HepG2 (cell line): ENCODE measurements around the gene GNG7. TPM values are rescaled to one million over a fixed set of nuclear protein-coding genes. Genes with fewer than 3 reads are reported as not detected.
A peak's percentile ranks its signal among the peaks of the same experiment; 100 is the strongest.

Source experiments
- ETV6 ChIP-seq: sonication (generic); formaldehyde crosslinking; conservative IDR thresholded peaks from 2 replicates; pipeline ENCODE4 v1.4.0; 2020; ENCODE audit warnings: missing genetic modification reagents
- MAF1 ChIP-seq: sonication (generic); formaldehyde crosslinking; IDR thresholded peaks from 2 replicates; pipeline ENCODE4 v1.5.0; 2020; ENCODE audit warnings: missing genetic modification reagents, borderline replicate concordance
- NR2C2 ChIP-seq: sonication (generic); formaldehyde crosslinking; IDR thresholded peaks from 2 replicates; pipeline ENCODE4 v1.4.0; 2020; ENCODE audit warnings: missing genetic modification reagents, mild to moderate bottlenecking, moderate library complexity, borderline replicate concordance
- RAD21 ChIP-seq: fragments of 450-650 bp; formaldehyde crosslinking; IDR thresholded peaks from 2 replicates; pipeline ENCODE4 v1.5.0; 2020; ENCODE audit warnings: mild to moderate bottlenecking
- SIN3B ChIP-seq: fragments of 150-350 bp; IDR thresholded peaks from 2 replicates; pipeline ENCODE4 v1.6.1; 2014; ENCODE audit warnings: low read length
- SIX1 ChIP-seq: sonication (generic); formaldehyde crosslinking; IDR thresholded peaks from 2 replicates; pipeline ENCODE4 v1.4.0; 2020; ENCODE audit warnings: missing genetic modification reagents, borderline replicate concordance
- SKI ChIP-seq: fragments of 450-650 bp; IDR thresholded peaks from one replicate; pipeline ENCODE4 v1.6.1; 2018; ENCODE audit warnings: mild to moderate bottlenecking; ENCODE audit not compliant: partially characterized antibody
- ZNF468 ChIP-seq: sonication (generic); formaldehyde crosslinking; IDR thresholded peaks from 2 replicates; pipeline ENCODE4 v1.8.0; 2022; ENCODE audit warnings: mild to moderate bottlenecking, moderate library complexity, missing genetic modification reagents
- ZNF790 ChIP-seq: sonication (generic); formaldehyde crosslinking; IDR thresholded peaks from 2 replicates; pipeline ENCODE4 v1.8.0; 2022; ENCODE audit warnings: missing genetic modification reagents, mild to moderate bottlenecking, borderline replicate concordance
- polyA plus RNA-seq, 8 experiments: library from polyadenylated mRNA; depleted of rRNA in 3 of 8; stranded (reverse) in 7 of 8; unstranded in 1 of 8; fragments of >200 nt; fragmentation: Illumina TruSeq in 4 of 8; extraction: Trizol in 4 of 8; gene quantifications; 2 replicates each; pipeline versions ENCODE4 v1.2.1 to v1.2.3, GENCODE V29; 2011 to 2016; ENCODE audit warnings: low read depth in 4 of 8, missing spikeins in 1 of 8, mixed read lengths in 1 of 8; ENCODE audit not compliant: insufficient read depth in 1 of 8
- total RNA-seq, 5 experiments: library from RNA; depleted of rRNA; stranded (reverse); fragments of >200 nt; fragmentation: Illumina TruSeq; extraction: Trizol; gene quantifications; 2 replicates each; pipeline ENCODE4 v1.2.3, GENCODE V29; 2016; ENCODE audit warnings: low read depth in 1 of 5
- TF ChIP-seq, protein P1 (sequence below): sonication (generic); formaldehyde crosslinking; IDR thresholded peaks from 2 replicates; pipeline ENCODE4 v1.5.1; 2020; ENCODE audit warnings: mild to moderate bottlenecking, missing genetic modification reagents, moderate library complexity
- TF ChIP-seq, protein P2 (sequence below): sonication (generic); formaldehyde crosslinking; IDR thresholded peaks from 2 replicates; pipeline ENCODE4 v1.4.0; 2020; ENCODE audit warnings: mild to moderate bottlenecking, missing genetic modification reagents
- TF ChIP-seq, protein P3 (sequence below): sonication (generic); formaldehyde crosslinking; IDR thresholded peaks from 2 replicates; pipeline ENCODE4 v1.9.0; 2021; ENCODE audit warnings: mild to moderate bottlenecking, missing genetic modification reagents
- TF ChIP-seq, protein P4 (sequence below): sonication (generic); formaldehyde crosslinking; IDR thresholded peaks from 2 replicates; pipeline ENCODE4 v1.5.0; 2020; ENCODE audit warnings: missing genetic modification reagents
- TF ChIP-seq, protein P5 (sequence below): sonication (generic); formaldehyde crosslinking; IDR thresholded peaks from 2 replicates; pipeline ENCODE4 v1.8.0; 2023; ENCODE audit warnings: mild to moderate bottlenecking, missing genetic modification reagents

Gene GNG7
- total and polyA plus RNA-seq, 2 of the 13 experiments (the other 11 are each of a cell fraction or from before 2014, with no cell fraction given): 1.4 to 3.3 TPM

DNA sequence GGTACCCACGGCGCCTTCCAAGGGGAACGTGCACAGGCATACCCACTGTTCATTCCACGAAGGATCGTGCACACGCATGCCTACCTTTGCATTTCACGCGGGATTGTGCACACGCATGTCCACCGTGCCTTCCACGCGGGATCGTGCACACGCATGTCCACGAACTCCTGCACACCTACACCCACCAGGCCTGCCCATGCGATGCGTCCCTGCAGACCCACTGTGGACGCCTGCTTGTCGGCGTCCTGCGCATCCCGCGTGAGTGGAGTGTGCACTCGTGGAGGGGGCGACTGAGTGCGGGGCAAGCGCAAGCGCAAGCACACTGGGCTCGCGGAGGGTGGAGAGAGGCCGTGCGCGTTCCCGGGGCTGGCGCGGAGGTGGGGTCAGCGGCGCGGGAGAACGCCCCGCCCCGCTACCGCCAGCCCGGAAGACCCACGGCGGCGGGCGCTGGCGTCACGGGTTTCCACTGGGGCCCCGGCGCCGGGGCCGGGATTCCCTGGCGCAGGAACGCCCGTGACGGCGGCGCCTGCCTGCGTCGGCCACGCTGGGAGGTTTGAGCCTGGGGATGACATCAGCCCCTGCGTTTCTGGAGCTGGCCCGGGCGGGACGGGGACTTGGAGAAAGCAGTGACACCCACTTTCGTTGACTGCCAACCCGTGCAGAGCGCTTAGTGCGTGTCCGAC lies 207.9 kb downstream of the GNG7 start (continued):
- TF ChIP-seq, protein P1, sequence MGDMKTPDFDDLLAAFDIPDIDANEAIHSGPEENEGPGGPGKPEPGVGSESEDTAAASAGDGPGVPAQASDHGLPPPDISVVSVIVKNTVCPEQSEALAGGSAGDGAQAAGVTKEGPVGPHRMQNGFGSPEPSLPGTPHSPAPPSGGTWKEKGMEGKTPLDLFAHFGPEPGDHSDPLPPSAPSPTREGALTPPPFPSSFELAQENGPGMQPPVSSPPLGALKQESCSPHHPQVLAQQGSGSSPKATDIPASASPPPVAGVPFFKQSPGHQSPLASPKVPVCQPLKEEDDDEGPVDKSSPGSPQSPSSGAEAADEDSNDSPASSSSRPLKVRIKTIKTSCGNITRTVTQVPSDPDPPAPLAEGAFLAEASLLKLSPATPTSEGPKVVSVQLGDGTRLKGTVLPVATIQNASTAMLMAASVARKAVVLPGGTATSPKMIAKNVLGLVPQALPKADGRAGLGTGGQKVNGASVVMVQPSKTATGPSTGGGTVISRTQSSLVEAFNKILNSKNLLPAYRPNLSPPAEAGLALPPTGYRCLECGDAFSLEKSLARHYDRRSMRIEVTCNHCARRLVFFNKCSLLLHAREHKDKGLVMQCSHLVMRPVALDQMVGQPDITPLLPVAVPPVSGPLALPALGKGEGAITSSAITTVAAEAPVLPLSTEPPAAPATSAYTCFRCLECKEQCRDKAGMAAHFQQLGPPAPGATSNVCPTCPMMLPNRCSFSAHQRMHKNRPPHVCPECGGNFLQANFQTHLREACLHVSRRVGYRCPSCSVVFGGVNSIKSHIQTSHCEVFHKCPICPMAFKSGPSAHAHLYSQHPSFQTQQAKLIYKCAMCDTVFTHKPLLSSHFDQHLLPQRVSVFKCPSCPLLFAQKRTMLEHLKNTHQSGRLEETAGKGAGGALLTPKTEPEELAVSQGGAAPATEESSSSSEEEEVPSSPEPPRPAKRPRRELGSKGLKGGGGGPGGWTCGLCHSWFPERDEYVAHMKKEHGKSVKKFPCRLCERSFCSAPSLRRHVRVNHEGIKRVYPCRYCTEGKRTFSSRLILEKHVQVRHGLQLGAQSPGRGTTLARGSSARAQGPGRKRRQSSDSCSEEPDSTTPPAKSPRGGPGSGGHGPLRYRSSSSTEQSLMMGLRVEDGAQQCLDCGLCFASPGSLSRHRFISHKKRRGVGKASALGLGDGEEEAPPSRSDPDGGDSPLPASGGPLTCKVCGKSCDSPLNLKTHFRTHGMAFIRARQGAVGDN (CRISPR knock-in tag): peak; percentile 55
- 0 out of 2 replicates have a peak, but pooled peaks have one; percentile 18 for TF ChIP-seq ZNF790 (CRISPR knock-in tag)
- TF ChIP-seq, protein P2, sequence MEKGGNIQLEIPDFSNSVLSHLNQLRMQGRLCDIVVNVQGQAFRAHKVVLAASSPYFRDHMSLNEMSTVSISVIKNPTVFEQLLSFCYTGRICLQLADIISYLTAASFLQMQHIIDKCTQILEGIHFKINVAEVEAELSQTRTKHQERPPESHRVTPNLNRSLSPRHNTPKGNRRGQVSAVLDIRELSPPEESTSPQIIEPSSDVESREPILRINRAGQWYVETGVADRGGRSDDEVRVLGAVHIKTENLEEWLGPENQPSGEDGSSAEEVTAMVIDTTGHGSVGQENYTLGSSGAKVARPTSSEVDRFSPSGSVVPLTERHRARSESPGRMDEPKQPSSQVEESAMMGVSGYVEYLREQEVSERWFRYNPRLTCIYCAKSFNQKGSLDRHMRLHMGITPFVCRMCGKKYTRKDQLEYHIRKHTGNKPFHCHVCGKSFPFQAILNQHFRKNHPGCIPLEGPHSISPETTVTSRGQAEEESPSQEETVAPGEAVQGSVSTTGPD (CRISPR knock-in tag): no peak
- no peak for TF ChIP-seq SIX1 (CRISPR knock-in tag)
- TF ChIP-seq SKI: peak; percentile 23
- no peak for TF ChIP-seq ETV6 (CRISPR knock-in tag)
- no peak for TF ChIP-seq NR2C2
- no peak for TF ChIP-seq MAF1
- 0 out of 2 replicates have a peak, but pooled peaks have one; percentile 16 for TF ChIP-seq ZNF468
- no peak for TF ChIP-seq RAD21 (CRISPR knock-in tag)
- TF ChIP-seq, protein P3, sequence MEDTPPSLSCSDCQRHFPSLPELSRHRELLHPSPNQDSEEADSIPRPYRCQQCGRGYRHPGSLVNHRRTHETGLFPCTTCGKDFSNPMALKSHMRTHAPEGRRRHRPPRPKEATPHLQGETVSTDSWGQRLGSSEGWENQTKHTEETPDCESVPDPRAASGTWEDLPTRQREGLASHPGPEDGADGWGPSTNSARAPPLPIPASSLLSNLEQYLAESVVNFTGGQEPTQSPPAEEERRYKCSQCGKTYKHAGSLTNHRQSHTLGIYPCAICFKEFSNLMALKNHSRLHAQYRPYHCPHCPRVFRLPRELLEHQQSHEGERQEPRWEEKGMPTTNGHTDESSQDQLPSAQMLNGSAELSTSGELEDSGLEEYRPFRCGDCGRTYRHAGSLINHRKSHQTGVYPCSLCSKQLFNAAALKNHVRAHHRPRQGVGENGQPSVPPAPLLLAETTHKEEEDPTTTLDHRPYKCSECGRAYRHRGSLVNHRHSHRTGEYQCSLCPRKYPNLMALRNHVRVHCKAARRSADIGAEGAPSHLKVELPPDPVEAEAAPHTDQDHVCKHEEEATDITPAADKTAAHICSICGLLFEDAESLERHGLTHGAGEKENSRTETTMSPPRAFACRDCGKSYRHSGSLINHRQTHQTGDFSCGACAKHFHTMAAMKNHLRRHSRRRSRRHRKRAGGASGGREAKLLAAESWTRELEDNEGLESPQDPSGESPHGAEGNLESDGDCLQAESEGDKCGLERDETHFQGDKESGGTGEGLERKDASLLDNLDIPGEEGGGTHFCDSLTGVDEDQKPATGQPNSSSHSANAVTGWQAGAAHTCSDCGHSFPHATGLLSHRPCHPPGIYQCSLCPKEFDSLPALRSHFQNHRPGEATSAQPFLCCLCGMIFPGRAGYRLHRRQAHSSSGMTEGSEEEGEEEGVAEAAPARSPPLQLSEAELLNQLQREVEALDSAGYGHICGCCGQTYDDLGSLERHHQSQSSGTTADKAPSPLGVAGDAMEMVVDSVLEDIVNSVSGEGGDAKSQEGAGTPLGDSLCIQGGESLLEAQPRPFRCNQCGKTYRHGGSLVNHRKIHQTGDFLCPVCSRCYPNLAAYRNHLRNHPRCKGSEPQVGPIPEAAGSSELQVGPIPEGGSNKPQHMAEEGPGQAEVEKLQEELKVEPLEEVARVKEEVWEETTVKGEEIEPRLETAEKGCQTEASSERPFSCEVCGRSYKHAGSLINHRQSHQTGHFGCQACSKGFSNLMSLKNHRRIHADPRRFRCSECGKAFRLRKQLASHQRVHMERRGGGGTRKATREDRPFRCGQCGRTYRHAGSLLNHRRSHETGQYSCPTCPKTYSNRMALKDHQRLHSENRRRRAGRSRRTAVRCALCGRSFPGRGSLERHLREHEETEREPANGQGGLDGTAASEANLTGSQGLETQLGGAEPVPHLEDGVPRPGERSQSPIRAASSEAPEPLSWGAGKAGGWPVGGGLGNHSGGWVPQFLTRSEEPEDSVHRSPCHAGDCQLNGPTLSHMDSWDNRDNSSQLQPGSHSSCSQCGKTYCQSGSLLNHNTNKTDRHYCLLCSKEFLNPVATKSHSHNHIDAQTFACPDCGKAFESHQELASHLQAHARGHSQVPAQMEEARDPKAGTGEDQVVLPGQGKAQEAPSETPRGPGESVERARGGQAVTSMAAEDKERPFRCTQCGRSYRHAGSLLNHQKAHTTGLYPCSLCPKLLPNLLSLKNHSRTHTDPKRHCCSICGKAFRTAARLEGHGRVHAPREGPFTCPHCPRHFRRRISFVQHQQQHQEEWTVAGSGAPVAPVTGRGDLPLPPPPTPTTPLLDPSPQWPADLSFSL (CRISPR knock-in tag): no peak
- TF ChIP-seq, protein P4, sequence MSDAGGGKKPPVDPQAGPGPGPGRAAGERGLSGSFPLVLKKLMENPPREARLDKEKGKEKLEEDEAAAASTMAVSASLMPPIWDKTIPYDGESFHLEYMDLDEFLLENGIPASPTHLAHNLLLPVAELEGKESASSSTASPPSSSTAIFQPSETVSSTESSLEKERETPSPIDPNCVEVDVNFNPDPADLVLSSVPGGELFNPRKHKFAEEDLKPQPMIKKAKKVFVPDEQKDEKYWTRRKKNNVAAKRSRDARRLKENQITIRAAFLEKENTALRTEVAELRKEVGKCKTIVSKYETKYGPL: no peak
- no peak for TF ChIP-seq SIN3B
- TF ChIP-seq, protein P5, sequence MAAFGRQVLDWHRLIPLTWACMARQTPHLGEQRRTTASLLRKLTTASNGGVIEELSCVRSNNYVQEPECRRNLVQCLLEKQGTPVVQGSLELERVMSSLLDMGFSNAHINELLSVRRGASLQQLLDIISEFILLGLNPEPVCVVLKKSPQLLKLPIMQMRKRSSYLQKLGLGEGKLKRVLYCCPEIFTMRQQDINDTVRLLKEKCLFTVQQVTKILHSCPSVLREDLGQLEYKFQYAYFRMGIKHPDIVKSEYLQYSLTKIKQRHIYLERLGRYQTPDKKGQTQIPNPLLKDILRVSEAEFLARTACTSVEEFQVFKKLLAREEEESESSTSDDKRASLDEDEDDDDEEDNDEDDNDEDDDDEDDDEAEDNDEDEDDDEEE: no peak
